NB4 (cell line): ENCODE measurements around the gene LRRC41.
"Not testable (repeated sequence)": the region's sequence is repeated elsewhere in the genome, so short reads cannot be mapped to it uniquely, and the experiment has no call there.

Experiments
- DNase-seq: peaks from one replicate; pipeline ENCODE4 v3.0.0; 2010; ENCODE audit warnings: low read depth
- H3K4me3 ChIP-seq: one replicate; pipeline ENCODE4 v1.5.1; 2011; ENCODE audit warnings: mild to moderate bottlenecking, low read depth, low read length, moderate library complexity
- MYC ChIP-seq: IDR thresholded peaks from 2 replicates; pipeline ENCODE4 v1.6.1; 2011; ENCODE audit warnings: low read depth, low read length
- POLR2A ChIP-seq: IDR thresholded peaks from 2 replicates; pipeline ENCODE4 v1.6.1; 2011; ENCODE audit warnings: mild to moderate bottlenecking; ENCODE audit not compliant: insufficient read length; ENCODE audit errors: extremely low read depth
- TF ChIP-seq, protein P1 (sequence below): IDR thresholded peaks from one replicate; pipeline ENCODE4 v1.5.1; 2012; ENCODE audit warnings: low read depth, low read length
- TF ChIP-seq, protein P2 (sequence below): IDR thresholded peaks from 2 replicates; pipeline ENCODE4 v1.6.1; 2011; ENCODE audit warnings: low read depth, low read length

LRRC41 gene

DNA sequence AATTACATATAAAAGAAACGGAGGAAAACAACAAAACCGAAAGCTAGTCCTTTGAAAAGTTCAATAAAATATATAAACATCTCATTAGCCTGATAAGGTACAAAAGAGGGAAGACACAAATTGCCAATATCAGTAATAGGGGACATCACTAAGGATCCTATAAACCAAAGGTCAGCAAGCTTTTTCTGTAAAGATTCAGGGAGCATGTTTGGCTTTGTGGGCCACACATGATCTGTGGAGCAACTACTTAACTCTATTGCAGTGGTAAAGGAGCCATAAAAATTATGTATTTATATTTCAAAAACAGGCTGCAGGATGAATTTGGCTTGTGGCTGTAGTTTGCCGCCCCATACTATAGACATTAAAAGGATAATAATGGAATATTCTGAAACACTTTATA is 31.7 kb upstream of the LRRC41 start:
- TF ChIP-seq, protein P1, sequence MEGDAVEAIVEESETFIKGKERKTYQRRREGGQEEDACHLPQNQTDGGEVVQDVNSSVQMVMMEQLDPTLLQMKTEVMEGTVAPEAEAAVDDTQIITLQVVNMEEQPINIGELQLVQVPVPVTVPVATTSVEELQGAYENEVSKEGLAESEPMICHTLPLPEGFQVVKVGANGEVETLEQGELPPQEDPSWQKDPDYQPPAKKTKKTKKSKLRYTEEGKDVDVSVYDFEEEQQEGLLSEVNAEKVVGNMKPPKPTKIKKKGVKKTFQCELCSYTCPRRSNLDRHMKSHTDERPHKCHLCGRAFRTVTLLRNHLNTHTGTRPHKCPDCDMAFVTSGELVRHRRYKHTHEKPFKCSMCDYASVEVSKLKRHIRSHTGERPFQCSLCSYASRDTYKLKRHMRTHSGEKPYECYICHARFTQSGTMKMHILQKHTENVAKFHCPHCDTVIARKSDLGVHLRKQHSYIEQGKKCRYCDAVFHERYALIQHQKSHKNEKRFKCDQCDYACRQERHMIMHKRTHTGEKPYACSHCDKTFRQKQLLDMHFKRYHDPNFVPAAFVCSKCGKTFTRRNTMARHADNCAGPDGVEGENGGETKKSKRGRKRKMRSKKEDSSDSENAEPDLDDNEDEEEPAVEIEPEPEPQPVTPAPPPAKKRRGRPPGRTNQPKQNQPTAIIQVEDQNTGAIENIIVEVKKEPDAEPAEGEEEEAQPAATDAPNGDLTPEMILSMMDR, result no peak
- TF ChIP-seq, protein P2, sequence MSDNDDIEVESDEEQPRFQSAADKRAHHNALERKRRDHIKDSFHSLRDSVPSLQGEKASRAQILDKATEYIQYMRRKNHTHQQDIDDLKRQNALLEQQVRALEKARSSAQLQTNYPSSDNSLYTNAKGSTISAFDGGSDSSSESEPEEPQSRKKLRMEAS, result no peak
- TF ChIP-seq POLR2A (no peak), MYC (no peak)
- DNase-seq, result no peak
- no peak overlapping the region for H3K4me3 ChIP-seq

DNA sequence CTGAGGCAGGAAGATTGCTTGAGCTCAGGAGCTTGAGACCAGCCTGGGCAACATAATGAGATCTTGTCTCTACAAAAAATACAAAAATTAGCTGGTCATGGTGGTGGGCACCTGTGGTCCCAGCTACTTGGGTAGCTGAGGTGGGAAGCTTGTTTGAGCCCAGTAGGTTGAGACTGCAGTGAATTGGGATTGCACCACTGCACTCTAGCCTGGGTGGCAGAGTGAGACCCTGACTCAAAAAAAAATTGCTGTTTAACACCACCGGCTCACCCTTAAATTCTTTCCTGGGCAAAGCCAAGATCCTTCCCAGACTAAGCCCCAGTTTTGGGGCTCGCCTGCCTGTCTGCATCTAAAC is 30.6 kb upstream of the LRRC41 start:
- H3K4me3 ChIP-seq, result no peak overlapping the region
- DNase-seq, result no peak
- TF ChIP-seq, protein P1, result no peak
- TF ChIP-seq, protein P2, result no peak
- no peak for TF ChIP-seq POLR2A
- TF ChIP-seq MYC, result no peak

DNA sequence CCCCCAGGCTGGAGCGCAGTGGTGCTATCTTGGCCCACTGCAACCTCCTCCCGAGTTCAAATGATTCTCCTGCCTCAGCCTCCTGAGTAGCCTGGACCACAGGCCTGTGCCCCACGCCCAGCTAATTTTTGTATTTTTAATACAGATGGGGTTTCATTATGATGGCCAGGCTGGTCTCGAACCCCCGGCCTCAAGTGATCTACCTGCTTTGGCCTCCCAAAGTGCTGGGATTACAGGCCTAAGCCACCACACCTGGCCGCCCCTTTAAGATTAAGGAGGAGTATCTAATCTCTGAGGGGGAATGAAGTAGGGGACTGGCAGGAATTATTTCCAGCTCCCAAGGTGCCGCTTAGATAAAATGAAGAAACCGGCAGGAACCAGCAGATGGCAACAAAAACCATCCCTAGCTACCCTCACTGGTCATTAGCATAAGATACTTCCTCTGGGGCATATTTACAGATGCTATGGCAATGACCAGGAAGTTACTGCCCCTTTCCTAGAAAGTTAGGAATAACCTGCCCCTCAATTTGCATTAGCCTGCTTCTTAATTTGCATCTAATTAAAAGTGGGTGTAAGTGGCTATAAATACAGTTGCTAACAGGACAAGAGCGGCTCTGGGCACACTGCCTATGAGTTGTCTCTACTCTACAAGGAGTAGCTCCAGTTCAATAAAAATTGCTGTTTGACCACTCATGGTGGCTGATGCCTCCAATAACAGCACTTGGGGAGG is 30.0 kb upstream of the LRRC41 start:
- H3K4me3 ChIP-seq, result no peak overlapping the region
- TF ChIP-seq MYC (no peak), POLR2A (no peak)
- TF ChIP-seq, protein P1, result peak; percentile 42
- peak; percentile 68 for DNase-seq

DNA sequence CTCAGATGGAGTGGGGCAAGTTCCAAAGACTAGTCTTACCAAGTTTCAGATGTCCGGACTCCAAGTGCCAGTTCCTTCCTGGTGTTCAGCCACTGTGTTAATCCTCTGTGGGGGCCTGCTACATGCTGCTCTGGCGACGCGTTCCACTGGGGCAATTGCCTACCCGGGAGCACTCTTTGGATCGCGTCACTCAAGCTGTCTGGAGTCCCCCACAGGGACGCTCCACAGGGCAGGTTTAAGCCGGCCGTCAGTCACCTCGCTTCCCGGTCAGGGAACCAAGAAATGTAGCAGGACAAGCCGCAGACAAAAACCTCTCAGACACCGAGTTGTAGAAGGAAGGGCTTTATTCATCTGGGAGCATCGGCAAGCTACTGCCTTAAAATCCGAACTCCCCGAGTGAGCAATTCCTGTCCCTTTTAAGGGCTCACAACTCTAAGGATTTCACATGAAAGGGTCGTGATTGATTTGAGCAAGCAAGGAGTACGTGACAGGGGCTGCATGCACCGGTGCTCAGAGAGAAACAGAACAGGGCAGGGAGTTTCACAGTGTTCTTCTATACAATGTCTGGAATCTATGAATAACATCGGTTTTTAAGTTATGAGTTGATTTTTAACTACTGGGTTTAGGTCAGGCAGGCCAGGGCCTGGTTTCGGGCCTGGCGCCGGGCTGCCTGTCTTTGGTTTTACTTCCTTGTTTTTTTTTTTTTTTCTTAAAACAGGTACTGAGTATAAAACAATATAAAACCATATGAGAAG is 28.5 kb upstream of the LRRC41 start:
- H3K4me3 ChIP-seq, DNase-seq: not testable (repeated sequence)

DNA sequence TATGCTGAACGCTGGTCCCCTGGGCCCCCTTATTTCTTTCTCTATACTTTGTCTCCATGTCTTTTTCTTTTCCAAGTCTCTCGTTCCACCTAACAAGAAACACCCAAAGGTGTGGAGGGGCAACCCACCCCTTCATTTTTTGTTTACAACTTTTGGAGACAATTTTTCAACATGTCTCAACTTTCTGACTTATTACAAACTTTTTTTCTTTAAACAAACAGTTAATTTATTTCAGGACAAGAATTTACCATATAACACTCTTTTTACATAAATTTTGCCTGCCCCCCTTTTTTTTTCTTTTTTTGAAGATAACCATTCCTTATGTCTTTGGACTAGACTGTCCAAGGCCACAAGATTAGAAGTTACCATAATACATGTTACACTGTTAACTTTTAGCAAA is 27.0 kb upstream of the LRRC41 start:
- not testable (repeated sequence) for H3K4me3 ChIP-seq, DNase-seq

DNA sequence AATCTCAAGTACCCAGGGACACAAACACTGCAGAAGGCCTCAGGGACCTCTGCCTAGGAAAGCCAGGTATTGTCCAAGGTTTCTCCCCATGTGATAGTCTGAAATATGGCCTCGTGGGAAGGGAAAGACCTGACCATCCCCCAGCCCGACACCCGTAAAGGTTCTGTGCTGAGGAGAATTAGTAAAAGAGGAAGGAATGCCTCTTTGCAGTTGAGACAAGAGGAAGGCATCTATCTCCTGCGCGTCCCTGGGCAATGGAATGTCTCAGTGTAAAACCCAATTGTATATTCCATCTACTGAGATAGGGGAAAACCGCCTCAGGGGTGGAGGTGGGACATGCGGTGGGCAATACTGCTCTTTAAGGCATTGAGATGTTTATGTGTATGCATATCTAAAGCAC is 26.4 kb upstream of the LRRC41 start:
- DNase-seq, H3K4me3 ChIP-seq: not testable (repeated sequence)

DNA sequence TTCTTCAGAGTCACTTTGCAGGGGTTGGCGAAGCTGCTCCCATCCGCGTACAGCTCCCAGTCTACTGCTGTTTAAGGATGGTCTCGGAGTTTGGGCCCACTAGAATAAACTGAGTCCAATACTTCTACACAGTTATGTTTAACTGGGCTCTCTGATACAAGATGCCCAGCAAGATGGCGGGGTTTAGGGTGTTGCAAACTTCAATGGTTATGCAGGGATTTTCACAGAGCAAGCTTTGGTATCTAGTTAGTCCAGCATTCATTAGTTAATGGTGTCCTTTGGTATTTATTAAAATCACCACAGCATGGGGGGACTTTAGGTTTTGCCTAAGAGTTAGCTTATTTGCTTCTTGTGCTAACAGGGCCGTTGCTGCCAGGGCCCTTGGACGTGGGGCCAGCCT is 24.8 kb upstream of the LRRC41 start:
- not testable (repeated sequence) for DNase-seq

DNA sequence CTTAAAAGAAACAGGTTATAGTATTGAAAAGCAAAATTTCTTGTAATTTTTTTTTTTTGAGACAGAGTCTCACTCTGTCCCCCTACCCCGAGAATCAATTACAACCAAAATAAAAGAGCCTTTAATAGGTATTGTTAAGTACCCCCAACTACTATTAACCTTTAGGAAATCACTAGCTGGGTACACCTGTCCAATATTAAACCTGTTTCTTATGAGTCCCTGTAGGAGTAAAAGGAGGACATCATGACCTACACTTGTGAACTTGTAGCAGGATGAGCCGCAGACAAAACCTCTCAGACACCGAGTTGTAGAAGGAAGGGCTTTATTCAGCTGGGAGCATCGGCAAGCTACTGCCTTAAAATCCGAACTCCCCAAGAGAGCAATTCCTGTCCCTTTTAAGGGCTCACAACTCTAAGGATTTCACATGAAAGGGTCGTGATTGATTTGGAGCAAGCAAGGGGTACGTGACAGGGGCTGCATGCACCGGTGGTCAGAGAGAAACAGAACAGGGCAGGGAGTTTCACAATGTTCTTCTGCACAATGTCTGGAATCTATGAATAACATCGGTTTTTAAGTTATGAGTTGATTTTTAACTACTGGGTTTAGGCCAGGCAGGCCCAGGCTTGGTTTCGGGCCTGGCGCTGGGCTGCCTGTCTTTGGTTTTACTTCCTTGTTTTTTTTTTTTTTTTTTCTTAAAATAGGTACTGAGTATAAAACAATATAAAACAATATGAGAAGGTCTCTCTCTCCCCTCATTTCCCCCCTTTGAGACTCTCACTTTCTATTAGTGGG is 22.1 kb upstream of the LRRC41 start:
- not testable (repeated sequence) for H3K4me3 ChIP-seq, DNase-seq

More for the DNA sequence above, 24.8 kb upstream of the LRRC41 start:
- not testable (repeated sequence) for H3K4me3 ChIP-seq

DNA sequence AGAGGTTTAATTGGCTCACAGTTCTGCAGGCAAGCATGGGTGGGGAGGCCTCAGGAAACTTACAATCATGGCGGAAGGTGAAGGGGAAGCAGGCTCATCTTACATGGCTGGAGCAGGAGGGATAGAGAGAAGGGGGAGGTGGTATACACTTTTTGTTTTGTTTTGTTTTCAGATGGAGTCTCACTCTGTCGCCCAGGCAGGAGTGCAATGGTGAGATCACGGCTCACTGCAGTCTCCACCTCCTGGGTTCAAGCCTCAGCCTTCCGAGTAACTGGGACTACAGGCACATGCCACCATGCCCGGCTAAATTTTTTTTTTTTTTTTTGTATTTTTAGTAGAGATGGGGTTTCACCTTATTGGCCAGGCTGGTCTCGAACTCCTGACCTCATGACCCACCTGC is 18.8 kb upstream of the LRRC41 start:
- not testable (repeated sequence) for DNase-seq, H3K4me3 ChIP-seq

DNA sequence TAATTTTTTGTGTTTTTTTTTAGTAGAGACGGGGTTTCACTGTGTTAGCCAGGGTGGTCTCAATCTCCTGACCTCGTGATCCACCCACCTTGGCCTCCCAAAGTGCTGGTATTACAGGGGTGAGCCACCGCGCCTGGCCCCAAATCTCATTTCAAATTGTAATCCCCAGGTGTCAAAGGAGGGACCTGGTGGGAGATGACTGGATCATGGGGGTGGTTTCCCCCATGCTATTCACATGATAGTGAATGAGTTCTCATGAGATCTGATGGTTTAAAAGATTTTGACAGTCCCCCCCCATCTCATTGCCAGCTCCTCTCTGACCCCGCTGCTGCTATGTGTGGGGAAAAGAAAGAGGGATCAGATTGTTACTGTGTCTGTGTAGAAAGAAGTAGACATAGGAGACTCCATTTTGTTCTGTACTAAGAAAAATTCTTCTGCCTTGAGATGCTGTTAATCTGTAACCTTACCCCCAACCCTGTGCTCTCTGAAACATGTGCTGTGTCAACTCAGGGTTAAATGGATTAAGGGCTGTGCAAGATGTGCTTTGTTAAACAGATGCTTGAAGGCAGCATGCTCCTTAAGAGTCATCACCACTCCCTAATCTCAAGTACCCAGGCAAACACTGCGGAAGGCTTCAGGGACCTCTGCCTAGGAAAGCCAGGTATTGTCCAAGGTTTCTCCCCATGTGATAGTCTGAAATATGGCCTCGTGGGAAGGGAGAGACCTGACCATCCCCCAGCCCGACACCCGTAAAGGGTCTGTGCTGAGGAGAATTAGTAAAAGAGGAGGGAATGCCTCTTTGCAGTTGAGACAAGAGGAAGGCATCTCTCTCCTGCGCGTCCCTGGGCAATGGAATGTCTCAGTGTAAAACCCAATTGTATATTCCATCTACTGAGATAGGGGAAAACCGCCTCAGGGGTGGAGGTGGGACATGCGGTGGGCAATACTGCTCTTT is 16.8 kb upstream of the LRRC41 start:
- not testable (repeated sequence) for H3K4me3 ChIP-seq, DNase-seq

DNA sequence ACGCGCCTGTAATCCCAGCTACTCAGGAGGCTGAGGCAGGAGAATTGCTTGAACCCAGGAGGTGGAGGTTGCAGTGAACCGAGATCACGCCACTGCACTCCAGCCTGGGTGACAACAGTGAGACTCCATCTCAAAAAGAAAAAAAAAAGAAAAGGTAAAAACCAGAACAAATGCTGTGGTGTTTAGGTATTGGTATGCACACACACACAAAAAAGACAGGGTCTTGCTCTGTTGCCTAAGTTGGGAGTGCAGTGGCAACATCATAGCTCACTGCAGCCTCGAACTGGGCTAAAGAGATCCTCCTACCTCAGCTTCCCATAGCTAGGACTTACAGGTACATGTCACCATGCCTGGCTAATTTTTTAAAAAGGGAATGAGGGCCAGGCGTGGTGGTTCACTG is 15.9 kb upstream of the LRRC41 start:
- H3K4me3 ChIP-seq, result not testable (repeated sequence)

More for the DNA sequence above, 15.9 kb upstream of the LRRC41 start:
- DNase-seq, result not testable (repeated sequence)
